ENCODE measurements around the gene STPG2. TPM values are rescaled to one million over a fixed set of nuclear protein-coding genes. Genes with fewer than 3 reads are reported as not detected.
"Not testable (repeated sequence)": the region's sequence is repeated elsewhere in the genome, so short reads cannot be mapped to it uniquely, and the experiment has no call there.

STPG2 gene
- total RNA-seq, 1 donor from 2014 or later: 0.52 TPM

GRCh38 chr4:97665553-97665952 is 477.7 kb downstream of the STPG2 start:
- H3K9ac ChIP-seq (ENCODE audit: low read depth in 1 of 3, low read length in 3 of 3): no peak overlapping the region
- H3K4me3 ChIP-seq (ENCODE audit: low read length in 3 of 3): no peak overlapping the region
- no peaks in the 10 kb centered on the region for H3K27me3 ChIP-seq (ENCODE audit: control insufficient read depth in 3 of 3, insufficient read depth in 3 of 3, low read length in 3 of 3)
- no peaks in the 10 kb centered on the region for H3K36me3 ChIP-seq (ENCODE audit: control insufficient read depth in 3 of 3, insufficient read depth in 3 of 3, low read length in 3 of 3)
- H3K4me1 ChIP-seq (ENCODE audit: control insufficient read depth in 3 of 3, insufficient read depth in 3 of 3, low read length in 3 of 3): no peaks in the 10 kb centered on the region
- no peak overlapping the region for H3K27ac ChIP-seq (ENCODE audit: low read depth, low read length)
- H3K9me3 ChIP-seq (ENCODE audit: control insufficient read depth in 3 of 3, low read length in 3 of 3): peaks cover 0 to 2% (median 0%) of the 10 kb centered on the region in 3 donors

GRCh38 chr4:97664741-97665140 is 478.5 kb downstream of the STPG2 start:
- Histone ChIP-seq H3K9me3 (ENCODE audit: control insufficient read depth in 3 of 3, low read length in 3 of 3) (peaks cover 0 to 2% (median 0%) of the 10 kb centered on the region in 3 donors), H3K27ac (ENCODE audit: low read depth, low read length) (no peak overlapping the region), H3K9ac (ENCODE audit: low read depth in 1 of 3, low read length in 3 of 3) (no peak overlapping the region), H3K36me3 (ENCODE audit: control insufficient read depth in 3 of 3, insufficient read depth in 3 of 3, low read length in 3 of 3) (no peaks in the 10 kb centered on the region), H3K4me1 (ENCODE audit: control insufficient read depth in 3 of 3, insufficient read depth in 3 of 3, low read length in 3 of 3) (no peaks in the 10 kb centered on the region), H3K4me3 (ENCODE audit: low read length in 3 of 3) (no peak overlapping the region), H3K27me3 (ENCODE audit: control insufficient read depth in 3 of 3, insufficient read depth in 3 of 3, low read length in 3 of 3) (no peaks in the 10 kb centered on the region)

GRCh38 chr4:97662133-97662532 is 481.1 kb downstream of the STPG2 start:
- Histone ChIP-seq H3K9me3 (ENCODE audit: control insufficient read depth in 3 of 3, low read length in 3 of 3) (peaks cover 0 to 2% (median 0%) of the 10 kb centered on the region in 3 donors), H3K36me3 (ENCODE audit: control insufficient read depth in 3 of 3, insufficient read depth in 3 of 3, low read length in 3 of 3) (no peaks in the 10 kb centered on the region), H3K9ac (ENCODE audit: low read depth in 1 of 3, low read length in 3 of 3) (no peak overlapping the region)

GRCh38 chr4:97656044-97656720 is 487.1 kb downstream of the STPG2 start:
- Histone ChIP-seq H3K4me1 (ENCODE audit: control insufficient read depth in 3 of 3, insufficient read depth in 3 of 3, low read length in 3 of 3) (no peaks in the 10 kb centered on the region), H3K27ac (ENCODE audit: low read depth, low read length) (no peak overlapping the region)

More at GRCh38 chr4:97662133-97662532, 481.1 kb downstream of the STPG2 start:
- no peak overlapping the region for H3K4me3 ChIP-seq (ENCODE audit: low read length in 3 of 3)
- H3K27me3 ChIP-seq (ENCODE audit: control insufficient read depth in 3 of 3, insufficient read depth in 3 of 3, low read length in 3 of 3): no peaks in the 10 kb centered on the region
- no peak overlapping the region for H3K27ac ChIP-seq (ENCODE audit: low read depth, low read length)
- no peaks in the 10 kb centered on the region for H3K4me1 ChIP-seq (ENCODE audit: control insufficient read depth in 3 of 3, insufficient read depth in 3 of 3, low read length in 3 of 3)

GRCh38 chr4:97653701-97654100 is 489.6 kb downstream of the STPG2 start:
- H3K9ac ChIP-seq (ENCODE audit: low read depth in 1 of 3, low read length in 3 of 3): no peak overlapping the region
- no peak overlapping the region for H3K27ac ChIP-seq (ENCODE audit: low read depth, low read length)
- no peaks in the 10 kb centered on the region for H3K9me3 ChIP-seq (ENCODE audit: control insufficient read depth in 3 of 3, low read length in 3 of 3)
- H3K36me3 ChIP-seq (ENCODE audit: control insufficient read depth in 3 of 3, insufficient read depth in 3 of 3, low read length in 3 of 3): no peaks in the 10 kb centered on the region
- no peaks in the 10 kb centered on the region for H3K27me3 ChIP-seq (ENCODE audit: control insufficient read depth in 3 of 3, insufficient read depth in 3 of 3, low read length in 3 of 3)
- no peaks in the 10 kb centered on the region for H3K4me1 ChIP-seq (ENCODE audit: control insufficient read depth in 3 of 3, insufficient read depth in 3 of 3, low read length in 3 of 3)
- no peak overlapping the region for H3K4me3 ChIP-seq (ENCODE audit: low read length in 3 of 3)

More at GRCh38 chr4:97656044-97656720, 487.1 kb downstream of the STPG2 start:
- Histone ChIP-seq H3K36me3 (ENCODE audit: control insufficient read depth in 3 of 3, insufficient read depth in 3 of 3, low read length in 3 of 3) (no peaks in the 10 kb centered on the region), H3K27me3 (ENCODE audit: control insufficient read depth in 3 of 3, insufficient read depth in 3 of 3, low read length in 3 of 3) (no peaks in the 10 kb centered on the region), H3K4me3 (ENCODE audit: low read length in 3 of 3) (no peak overlapping the region), H3K9me3 (ENCODE audit: control insufficient read depth in 3 of 3, low read length in 3 of 3) (no peaks in the 10 kb centered on the region), H3K9ac (ENCODE audit: low read depth in 1 of 3, low read length in 3 of 3) (no peak overlapping the region)

- H3K9me3 ChIP-seq (ENCODE audit: control insufficient read depth in 3 of 3, low read length in 3 of 3): no peaks in the 10 kb centered on the region
- H3K4me3 ChIP-seq (ENCODE audit: low read length in 3 of 3): no peak overlapping the region
- H3K27me3 ChIP-seq (ENCODE audit: control insufficient read depth in 3 of 3, insufficient read depth in 3 of 3, low read length in 3 of 3): no peaks in the 10 kb centered on the region
- no peak overlapping the region for H3K27ac ChIP-seq (ENCODE audit: low read depth, low read length)
- no peaks in the 10 kb centered on the region for H3K36me3 ChIP-seq (ENCODE audit: control insufficient read depth in 3 of 3, insufficient read depth in 3 of 3, low read length in 3 of 3)
- no peak overlapping the region for H3K9ac ChIP-seq (ENCODE audit: low read depth in 1 of 3, low read length in 3 of 3)
- H3K4me1 ChIP-seq (ENCODE audit: control insufficient read depth in 3 of 3, insufficient read depth in 3 of 3, low read length in 3 of 3): peaks cover 0 to 7% (median 0%) of the 10 kb centered on the region in 3 donors
Observed at GRCh38 chr4:97646997-97647396, 496.3 kb downstream of the STPG2 start.

- Histone ChIP-seq H3K9ac (ENCODE audit: low read depth in 1 of 3, low read length in 3 of 3) (no peak overlapping the region), H3K27me3 (ENCODE audit: control insufficient read depth in 3 of 3, insufficient read depth in 3 of 3, low read length in 3 of 3) (no peaks in the 10 kb centered on the region), H3K27ac (ENCODE audit: low read depth, low read length) (no peak overlapping the region), H3K36me3 (ENCODE audit: control insufficient read depth in 3 of 3, insufficient read depth in 3 of 3, low read length in 3 of 3) (no peaks in the 10 kb centered on the region), H3K9me3 (ENCODE audit: control insufficient read depth in 3 of 3, low read length in 3 of 3) (no peaks in the 10 kb centered on the region), H3K4me1 (ENCODE audit: control insufficient read depth in 3 of 3, insufficient read depth in 3 of 3, low read length in 3 of 3) (peaks cover 0 to 7% (median 0%) of the 10 kb centered on the region in 3 donors), H3K4me3 (ENCODE audit: low read length in 3 of 3) (no peak overlapping the region)
Observed at GRCh38 chr4:97645071-97645821, 498.0 kb downstream of the STPG2 start.

GRCh38 chr4:97643179-97643578 is 500.1 kb downstream of the STPG2 start:
- H3K9ac ChIP-seq (ENCODE audit: low read depth in 1 of 3, low read length in 3 of 3): no peak overlapping the region
- peaks cover 0 to 7% (median 0%) of the 10 kb centered on the region in 3 donors for H3K4me1 ChIP-seq (ENCODE audit: control insufficient read depth in 3 of 3, insufficient read depth in 3 of 3, low read length in 3 of 3)
- H3K27me3 ChIP-seq (ENCODE audit: control insufficient read depth in 3 of 3, insufficient read depth in 3 of 3, low read length in 3 of 3): no peaks in the 10 kb centered on the region
- H3K36me3 ChIP-seq (ENCODE audit: control insufficient read depth in 3 of 3, insufficient read depth in 3 of 3, low read length in 3 of 3): no peaks in the 10 kb centered on the region
- no peak overlapping the region for H3K27ac ChIP-seq (ENCODE audit: low read depth, low read length)
- H3K9me3 ChIP-seq (ENCODE audit: control insufficient read depth in 3 of 3, low read length in 3 of 3): no peaks in the 10 kb centered on the region
- no peak overlapping the region for H3K4me3 ChIP-seq (ENCODE audit: low read length in 3 of 3)

GRCh38 chr4:97639961-97640360 is 503.3 kb downstream of the STPG2 start:
- Histone ChIP-seq H3K36me3 (ENCODE audit: control insufficient read depth in 3 of 3, insufficient read depth in 3 of 3, low read length in 3 of 3) (no peaks in the 10 kb centered on the region), H3K27ac (ENCODE audit: low read depth, low read length) (no peak overlapping the region), H3K9ac (ENCODE audit: low read depth in 1 of 3, low read length in 3 of 3) (no peak overlapping the region), H3K9me3 (ENCODE audit: control insufficient read depth in 3 of 3, low read length in 3 of 3) (no peaks in the 10 kb centered on the region), H3K4me1 (ENCODE audit: control insufficient read depth in 3 of 3, insufficient read depth in 3 of 3, low read length in 3 of 3) (no peaks in the 10 kb centered on the region), H3K27me3 (ENCODE audit: control insufficient read depth in 3 of 3, insufficient read depth in 3 of 3, low read length in 3 of 3) (no peaks in the 10 kb centered on the region), H3K4me3 (ENCODE audit: low read length in 3 of 3) (no peak overlapping the region)

- H3K9me3 ChIP-seq (ENCODE audit: control insufficient read depth in 3 of 3, low read length in 3 of 3); H3K27ac ChIP-seq (ENCODE audit: low read depth, low read length); H3K4me3 ChIP-seq (ENCODE audit: low read length in 3 of 3); H3K4me1 ChIP-seq (ENCODE audit: control insufficient read depth in 3 of 3, insufficient read depth in 3 of 3, low read length in 3 of 3); H3K9ac ChIP-seq (ENCODE audit: low read depth in 1 of 3, low read length in 3 of 3); H3K36me3 ChIP-seq (ENCODE audit: control insufficient read depth in 3 of 3, insufficient read depth in 3 of 3, low read length in 3 of 3); H3K27me3 ChIP-seq (ENCODE audit: control insufficient read depth in 3 of 3, insufficient read depth in 3 of 3, low read length in 3 of 3): not testable (repeated sequence)
Observed at GRCh38 chr4:97633831-97634230, 509.4 kb downstream of the STPG2 start.
